Measurements from ENCODE around the gene FZD4.
"Not testable (repeated sequence)": the region's sequence is repeated elsewhere in the genome, so short reads cannot be mapped to it uniquely, and the experiment has no call there.

FZD4 gene

DNA sequence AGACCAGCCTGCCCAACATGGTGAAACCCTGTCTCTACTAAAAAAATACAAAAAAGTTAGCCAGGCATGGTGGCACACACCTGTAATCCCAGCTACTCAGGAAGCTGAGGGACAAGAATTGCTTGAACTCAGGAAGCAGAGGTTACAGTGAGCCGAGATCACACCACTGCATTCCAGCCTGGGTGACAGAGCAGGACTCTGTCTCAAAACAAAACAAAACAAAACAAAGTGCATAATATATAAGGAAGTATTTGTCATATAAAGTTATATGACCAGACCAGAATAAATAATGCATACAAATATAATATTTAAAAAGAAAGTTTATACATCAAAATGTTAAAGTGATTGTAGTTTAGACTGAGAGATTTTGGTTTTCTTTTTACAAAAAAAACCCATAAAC lies 39.3 kb downstream of the FZD4 start:
- DNase-seq (ENCODE audit: low read depth in 2 of 3, low spot score in 2 of 3) = not testable (repeated sequence)

DNA sequence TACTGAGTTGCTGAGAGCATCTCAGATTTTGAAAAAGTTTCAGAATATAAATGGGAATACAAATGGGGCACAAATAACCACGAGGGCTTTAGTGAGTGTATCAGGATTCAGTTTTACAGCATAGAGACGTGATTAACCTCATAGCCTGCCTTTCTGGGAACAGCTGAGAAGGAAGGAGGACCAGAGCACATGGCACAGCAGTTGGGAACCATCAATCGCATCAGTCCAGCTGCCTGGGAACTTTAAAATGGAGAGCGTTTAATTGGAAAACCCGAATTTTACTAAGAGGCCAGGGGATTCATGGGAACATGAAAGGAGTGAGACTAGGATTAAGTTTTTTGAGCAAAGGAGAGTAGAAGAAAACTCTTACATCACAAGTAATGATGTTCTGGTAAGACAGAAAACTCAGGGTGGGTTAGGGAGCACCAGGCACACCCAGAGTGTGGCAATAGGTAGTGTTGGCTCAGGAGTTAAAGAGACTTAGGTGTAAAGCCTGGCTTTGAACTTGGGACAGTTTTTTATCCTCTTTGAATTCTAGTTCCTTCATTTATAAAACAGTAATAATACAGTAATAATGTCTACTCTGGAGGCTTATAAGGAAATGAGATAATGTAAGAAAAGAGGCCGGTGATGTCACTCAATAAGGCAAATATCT lies 40.2 kb downstream of the FZD4 start:
- no peak for DNase-seq (ENCODE audit: low read depth in 2 of 3, low spot score in 2 of 3)

DNA sequence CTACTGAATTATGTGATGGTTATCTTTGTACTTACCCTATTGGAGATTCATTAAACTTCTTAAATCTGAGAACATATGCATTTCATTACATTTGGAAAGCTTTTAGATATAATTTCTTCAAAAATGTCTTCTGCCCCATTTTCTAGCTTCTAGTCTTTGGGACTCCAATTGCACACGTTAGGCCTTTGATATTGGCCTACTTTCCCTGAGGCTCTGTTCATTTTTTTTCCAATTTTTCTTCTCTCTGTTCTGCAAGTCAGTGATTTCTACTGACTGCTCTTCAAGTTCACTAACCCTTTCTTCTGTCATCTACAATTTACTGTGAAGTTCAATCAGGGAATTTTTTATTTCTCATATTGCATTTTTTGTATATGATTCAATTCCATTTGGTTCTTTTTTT lies 43.0 kb downstream of the FZD4 start:
- no peak for DNase-seq (ENCODE audit: low read depth in 2 of 3, low spot score in 2 of 3)

DNA sequence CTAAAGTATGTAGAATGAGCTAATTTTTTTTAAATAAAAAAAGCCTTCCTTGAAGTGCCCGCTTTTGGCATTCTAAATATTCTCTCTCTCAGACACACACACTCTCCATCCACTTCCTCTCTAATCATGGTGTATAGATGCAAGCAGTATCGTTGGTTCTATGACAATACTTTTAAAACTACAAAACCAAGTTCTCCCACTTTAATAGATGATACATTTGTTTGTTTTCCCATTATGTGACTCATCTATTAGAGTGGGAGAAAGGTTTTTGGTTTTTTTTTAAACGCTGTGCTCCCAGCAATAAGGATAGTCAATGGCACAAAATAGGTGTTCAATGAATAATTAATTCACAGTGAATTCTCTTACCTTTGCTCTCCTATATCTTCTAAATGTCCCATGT lies 44.6 kb downstream of the FZD4 start:
- DNase-seq (ENCODE audit: low read depth in 2 of 3, low spot score in 2 of 3) = no peak

DNA sequence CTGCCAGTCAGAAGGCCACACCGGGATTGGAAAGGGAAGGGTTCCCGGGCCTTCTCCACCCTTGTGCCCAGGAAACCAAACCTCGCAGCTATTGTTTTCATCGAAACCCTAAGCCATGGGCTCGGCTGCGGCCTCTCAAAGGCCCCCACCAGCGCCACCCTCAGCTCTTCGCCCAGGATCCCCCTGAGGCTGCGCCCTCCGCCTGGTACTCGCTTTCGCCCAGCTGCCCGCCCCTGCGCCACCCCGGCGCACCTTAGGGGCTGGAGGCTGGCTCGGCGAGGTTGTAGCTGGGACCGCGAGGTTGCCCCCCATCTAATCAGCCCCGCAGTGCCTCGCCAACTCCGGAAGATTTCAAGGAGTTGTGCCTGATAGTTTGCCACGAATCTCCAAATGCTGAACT lies 49.0 kb downstream of the FZD4 start:
- DNase-seq (ENCODE audit: low read depth in 2 of 3, low spot score in 2 of 3) = no peak

DNA sequence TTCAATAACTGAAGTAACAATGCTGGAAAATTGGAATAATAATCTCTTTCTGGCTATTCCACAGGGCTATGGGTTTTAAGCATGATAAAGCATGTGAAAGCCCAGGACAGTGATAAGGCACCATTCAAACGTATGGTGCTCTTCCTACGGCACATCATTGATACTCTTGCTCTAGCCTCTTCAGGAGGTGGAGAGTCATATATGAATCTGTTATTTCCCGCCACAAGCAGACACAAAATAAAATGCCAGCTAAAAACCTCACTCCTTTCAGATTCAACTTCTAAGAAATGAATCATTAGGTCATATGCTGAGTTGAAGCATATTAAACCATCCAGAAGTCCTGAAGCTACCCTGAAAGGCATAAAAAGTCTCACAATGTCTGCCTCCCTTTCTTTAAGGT lies 49.9 kb downstream of the FZD4 start:
- no peak for DNase-seq (ENCODE audit: low read depth in 2 of 3, low spot score in 2 of 3)

DNA sequence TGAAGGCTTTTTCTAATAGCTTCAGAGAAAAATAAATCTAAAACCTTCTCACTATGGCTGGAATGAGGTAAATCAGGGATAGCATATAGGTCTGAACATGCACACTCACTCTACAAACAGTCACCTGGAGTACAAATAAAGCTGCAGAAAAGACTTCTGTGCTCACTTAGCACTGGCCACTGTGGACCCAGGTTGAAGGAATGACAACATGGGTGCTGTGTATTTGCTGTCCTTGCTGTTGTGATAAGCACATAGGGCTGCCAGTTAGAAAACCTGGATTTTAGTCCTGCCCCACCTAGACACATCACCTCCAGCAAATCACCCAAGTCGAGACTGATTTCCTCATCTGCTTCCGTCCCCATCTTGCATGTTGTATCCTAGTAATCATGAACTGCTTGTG lies 51.2 kb downstream of the FZD4 start:
- no peak for DNase-seq (ENCODE audit: low read depth in 2 of 3, low spot score in 2 of 3)

DNA sequence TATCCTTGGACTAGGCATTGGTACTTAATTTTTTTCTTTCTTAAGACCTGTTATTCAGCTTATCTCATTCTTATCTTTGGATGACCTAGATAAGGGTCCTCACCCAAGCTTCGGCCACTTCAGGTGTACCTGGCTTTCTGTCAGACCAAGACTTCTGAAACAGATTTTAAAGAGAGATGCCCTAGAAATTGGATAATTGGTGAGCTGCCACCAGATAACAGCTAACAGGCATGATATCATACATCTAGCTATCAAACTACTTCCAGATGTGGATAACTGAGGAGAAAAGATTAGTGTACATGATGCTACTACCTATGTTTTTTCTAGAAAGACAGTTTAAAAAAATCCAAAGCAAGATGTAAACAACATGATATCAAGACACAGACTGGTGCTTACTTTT lies 52.9 kb downstream of the FZD4 start:
- no peak for DNase-seq (ENCODE audit: low read depth in 2 of 3, low spot score in 2 of 3)

DNA sequence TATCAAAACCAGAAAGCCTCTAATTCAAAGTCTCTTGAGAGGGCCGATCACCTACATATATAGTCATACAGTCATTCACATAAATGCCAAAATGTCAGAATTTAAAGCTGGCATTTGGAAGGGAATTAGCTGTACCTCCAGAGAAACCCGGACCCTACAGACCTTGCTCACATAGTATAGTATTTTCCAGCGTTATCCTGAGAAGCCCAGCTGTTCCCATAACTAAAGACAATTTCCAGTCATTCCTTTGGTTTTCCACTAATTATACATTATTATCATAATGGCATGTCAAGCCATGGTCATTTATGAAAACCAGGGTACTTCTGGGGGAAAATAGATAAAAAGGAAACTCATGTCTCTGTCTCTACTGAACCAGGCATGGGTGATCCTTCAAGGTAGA lies 53.6 kb downstream of the FZD4 start:
- DNase-seq (ENCODE audit: low read depth in 2 of 3, low spot score in 2 of 3) = no peak

DNA sequence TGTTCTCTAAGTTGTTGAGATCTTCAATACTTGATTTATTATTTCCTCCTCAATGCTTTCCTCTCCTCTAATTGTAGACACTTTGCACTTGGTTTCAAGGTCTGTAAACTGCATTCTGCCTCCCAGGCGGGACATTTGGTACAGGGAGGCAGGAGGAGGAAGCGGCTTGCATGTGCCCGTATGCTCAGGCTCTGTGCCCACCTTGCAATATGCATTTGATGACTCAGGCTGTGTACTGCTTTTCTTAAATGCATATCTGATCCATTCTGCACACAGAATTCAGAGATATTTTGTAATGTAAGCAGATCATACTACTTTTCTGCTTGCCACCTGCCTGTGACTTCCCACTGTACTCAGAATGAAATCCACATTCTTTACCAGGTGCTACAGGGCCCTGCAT lies 55.0 kb downstream of the FZD4 start:
- no peak for DNase-seq (ENCODE audit: low read depth in 2 of 3, low spot score in 2 of 3)

DNA sequence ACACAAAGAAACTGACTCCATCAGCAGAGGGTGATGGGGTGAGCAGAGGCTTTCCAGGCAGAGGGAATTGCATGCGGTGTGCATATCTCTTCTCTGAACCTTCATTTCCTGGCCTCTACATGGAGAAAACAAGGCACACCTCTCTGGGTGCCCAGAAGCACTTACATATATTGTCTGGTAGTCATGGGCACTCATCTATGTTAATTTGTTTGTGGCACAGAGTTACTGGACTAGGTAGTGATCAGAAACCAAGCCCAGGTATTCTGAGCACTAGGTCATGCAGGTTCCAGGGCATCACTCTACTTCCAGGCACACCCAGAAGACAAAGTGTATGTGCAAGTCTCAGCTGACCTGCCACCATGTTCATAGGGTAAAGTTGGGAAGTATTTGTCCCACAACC lies 56.5 kb downstream of the FZD4 start:
- no peak for DNase-seq (ENCODE audit: low read depth in 2 of 3, low spot score in 2 of 3)

DNA sequence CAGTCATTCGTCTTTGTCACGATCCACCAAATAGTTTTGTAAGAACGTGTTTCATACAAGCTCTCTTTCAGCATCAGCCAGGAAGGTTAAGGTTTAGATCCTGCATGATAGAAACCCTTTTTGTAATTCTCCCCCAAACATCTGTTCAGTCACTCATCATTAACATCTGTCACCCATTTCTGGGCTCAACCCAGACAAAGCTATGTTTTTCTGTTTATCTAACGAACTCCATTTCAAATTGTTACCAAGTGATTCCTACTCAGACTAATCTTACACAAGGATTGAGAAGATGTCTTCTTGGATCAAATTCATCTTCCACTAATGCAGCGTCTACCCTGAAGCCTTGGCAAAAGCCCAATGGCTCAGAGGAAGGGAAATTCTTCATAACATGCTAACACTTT lies 58.8 kb downstream of the FZD4 start:
- DNase-seq (ENCODE audit: low read depth in 2 of 3, low spot score in 2 of 3) = no peak

All from activated CD8-positive, alpha-beta memory T cell treated with anti-CD3 and anti-CD28 coated beads for 48 hours (primary cell).